Liver (tissue), 2 donors: ENCODE data around the gene ZP4.

Experiments used
- GABPA ChIP-seq, 2 donors: IDR thresholded peaks in 1 of 2; conservative IDR thresholded peaks in 1 of 2; 2 replicates each; pipeline ENCODE4 v1.6.1; 2016; ENCODE audit warnings: antibody characterized with exemption in 2 of 2, mild to moderate bottlenecking in 1 of 2, moderate library complexity in 1 of 2
- ZBTB33 ChIP-seq: IDR thresholded peaks from 2 replicates; pipeline ENCODE4 v1.6.1; 2016; ENCODE audit warnings: antibody characterized with exemption
- donor health status: healthy.

DNA sequence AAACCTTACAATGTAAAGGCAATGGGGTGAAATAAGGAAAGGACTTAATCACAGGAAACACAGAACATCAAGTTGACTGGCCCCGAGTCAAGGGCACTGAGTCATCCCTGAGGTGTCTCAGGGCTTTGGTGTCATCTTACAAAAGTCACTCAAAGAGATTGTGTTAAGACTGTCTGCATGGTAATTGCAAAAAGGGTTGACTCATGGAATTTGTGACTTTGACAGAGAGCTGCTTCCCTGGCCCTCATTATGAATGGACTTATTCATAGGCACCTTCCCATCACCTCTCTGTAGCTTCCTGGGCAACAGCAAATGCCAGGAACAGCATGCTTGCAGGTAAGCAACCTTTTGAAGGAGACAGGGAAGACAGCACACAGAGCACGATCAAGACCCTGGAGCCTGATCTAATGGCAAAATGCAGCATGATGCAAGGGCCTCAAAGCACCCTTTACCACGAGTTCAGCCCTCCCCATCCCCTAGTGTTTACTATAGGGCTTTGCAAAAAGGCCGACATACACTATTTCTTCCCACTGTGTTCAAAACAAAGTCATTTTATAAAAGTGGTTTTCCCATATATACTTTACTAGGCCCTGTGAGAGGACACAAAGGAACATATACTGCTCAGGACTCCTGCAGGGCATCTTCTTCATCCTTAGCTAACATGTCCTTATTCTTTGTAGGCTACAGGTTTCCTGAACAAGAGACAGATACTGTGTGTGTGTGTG is 17.1 kb downstream of the ZP4 start:
- no peak for TF ChIP-seq ZBTB33
- no peak for TF ChIP-seq GABPA (IDR thresholded peaks at IDR 0.05 in 1 of 2, conservative IDR thresholded peaks at IDR 0.05 in 1 of 2)
